SK-N-SH (cell line): ENCODE results near the gene FICD. TPM values are rescaled to one million over a fixed set of nuclear protein-coding genes. Genes with fewer than 3 reads are reported as not detected.

ENCODE experiments used
- CTCF ChIA-PET: fragments of 300-600, 350-600 bp; formaldehyde crosslinking; extraction: SDS; loops from one replicate; lab custom pipeline; 2021; lab: Yijun Ruan, JAX
- POLR2A ChIA-PET: fragments of 350-600 bp; sonication (Branson Sonifier 250); formaldehyde crosslinking; extraction: SDS; loops from one replicate; lab custom pipeline; 2020; ENCODE audit warnings: antibody characterized with exemption, inconsistent platforms; lab: Yijun Ruan, JAX
- DNase-seq: peaks from one replicate; pipeline ENCODE4 v3.0.0; 2012
- H2AFZ ChIP-seq: fragments of 200-600 bp; sonication (generic); 2 replicates; pipeline ENCODE4 v1.8.1; 2016; ENCODE audit warnings: antibody characterized with exemption, mild to moderate bottlenecking, low read depth
- H3F3A ChIP-seq: fragments of 200-600 bp; sonication (generic); replicated peaks from 2 replicates; pipeline ENCODE3; 2016; ENCODE audit warnings: antibody characterized with exemption, mild to moderate bottlenecking; ENCODE audit not compliant: insufficient read depth
- H3K27ac ChIP-seq, 2 experiments: fragments of 200-500 bp in 1 of 2; fragments of 200-600 bp in 1 of 2; sonication (Bioruptor generic) in 1 of 2; sonication (generic), shearing (Covaris generic) in 1 of 2; 2 replicates each; pipeline versions ENCODE4 v1.5.1 to v1.6.1; 2014 to 2016; ENCODE audit warnings: low read depth in 2 of 2, inconsistent platforms in 1 of 2, low read length in 1 of 2, mild to moderate bottlenecking in 1 of 2, mixed read lengths in 1 of 2
- H3K27me3 ChIP-seq: fragments of 200-600 bp; sonication (generic), shearing (Covaris generic); 2 replicates; pipeline ENCODE4 v1.6.1; 2016; ENCODE audit warnings: mixed run types; ENCODE audit not compliant: insufficient read depth
- H3K36me3 ChIP-seq, 2 experiments: fragments of 200-500 bp in 1 of 2; fragments of 200-600 bp in 1 of 2; sonication (Bioruptor generic) in 1 of 2; sonication (generic) in 1 of 2; replicated peaks in 1 of 2; 2 replicates each; pipeline versions ENCODE3 to v1.5.1; 2014 to 2016; ENCODE audit warnings: low read length in 1 of 2, mild to moderate bottlenecking in 1 of 2; ENCODE audit not compliant: insufficient read depth in 2 of 2, control insufficient read depth in 1 of 2
- H3K4me1 ChIP-seq, 2 experiments: fragments of 200-500 bp in 1 of 2; fragments of 200-600 bp in 1 of 2; sonication (Bioruptor generic) in 1 of 2; sonication (generic), shearing (Covaris generic) in 1 of 2; 2 replicates each; pipeline versions ENCODE4 v1.5.1 to v1.6.1; 2014 to 2016; ENCODE audit warnings: low read depth in 1 of 2, low read length in 1 of 2, mixed run types in 1 of 2; ENCODE audit not compliant: insufficient read depth in 2 of 2, control insufficient read depth in 1 of 2
- H3K4me2 ChIP-seq: fragments of 200-600 bp; sonication (generic), shearing (Covaris generic); 2 replicates; pipeline ENCODE4 v1.6.1; 2017; ENCODE audit warnings: mixed run types
- H3K4me3 ChIP-seq, 2 experiments: fragments of 200-500 bp in 1 of 2; fragments of 200-600 bp in 1 of 2; sonication (Bioruptor generic) in 1 of 2; sonication (generic), shearing (Covaris generic) in 1 of 2; 2 replicates each; pipeline versions ENCODE4 v1.5.1 to v1.8.1; 2014 to 2016; ENCODE audit warnings: low read depth in 2 of 2, inconsistent platforms in 1 of 2, low read length in 1 of 2, mild to moderate bottlenecking in 1 of 2, mixed read lengths in 1 of 2, moderate library complexity in 1 of 2
- H3K79me2 ChIP-seq: fragments of 200-600 bp; sonication (generic); 2 replicates; pipeline ENCODE4 v1.8.1; 2017; ENCODE audit warnings: mild to moderate bottlenecking; ENCODE audit not compliant: insufficient read depth
- H3K9ac ChIP-seq: fragments of 200-600 bp; sonication (generic); 2 replicates; pipeline ENCODE4 v1.6.1; 2017; ENCODE audit warnings: mixed run types
- H3K9me2 ChIP-seq: fragments of 200-600 bp; sonication (generic); 2 replicates; pipeline ENCODE4 v1.6.1; 2017; ENCODE audit warnings: mixed run types
- H3K9me3 ChIP-seq: fragments of 200-600 bp; sonication (generic); 2 replicates; pipeline ENCODE4 v1.6.1; 2017; ENCODE audit warnings: mixed run types, mild to moderate bottlenecking, moderate library complexity
- H4K20me1 ChIP-seq: fragments of 200-600 bp; sonication (generic); 2 replicates; pipeline ENCODE4 v1.6.1; 2017; ENCODE audit warnings: mild to moderate bottlenecking, mixed run types; ENCODE audit not compliant: insufficient read depth
- CHD2 ChIP-seq: fragments of 150-350 bp; IDR thresholded peaks from 2 replicates; pipeline ENCODE4 v1.6.1; 2018; ENCODE audit warnings: low read length; ENCODE audit not compliant: partially characterized antibody
- CTCF ChIP-seq: fragments of 200-600 bp; sonication (generic); IDR thresholded peaks from 2 replicates; pipeline ENCODE4 v1.6.1; 2017; ENCODE audit warnings: antibody characterized with exemption, mild to moderate bottlenecking, moderate library complexity
- ELF1 ChIP-seq: IDR thresholded peaks from 2 replicates; pipeline ENCODE4 v1.4.0; 2012
- EZH2phosphoT487 ChIP-seq: fragments of 200-600 bp; sonication (generic); IDR thresholded peaks from 2 replicates; pipeline ENCODE4 v1.6.1; 2017; ENCODE audit warnings: low read depth, mixed run types, mild to moderate bottlenecking, antibody characterized with exemption, moderate library complexity, borderline replicate concordance
- FOSL2 ChIP-seq: IDR thresholded peaks from 2 replicates; pipeline ENCODE4 v1.4.0; 2012; ENCODE audit warnings: low read depth, mild to moderate bottlenecking, moderate library complexity, borderline replicate concordance
- FOXJ3 ChIP-seq: sonication (generic); formaldehyde crosslinking; IDR thresholded peaks from 2 replicates; pipeline ENCODE4 v1.5.1; 2020; ENCODE audit warnings: mild to moderate bottlenecking, missing genetic modification reagents
- FOXM1 ChIP-seq: IDR thresholded peaks from 2 replicates; pipeline ENCODE4 v1.4.0; 2012; ENCODE audit warnings: low read depth, mild to moderate bottlenecking
- GABPA ChIP-seq: IDR thresholded peaks from 2 replicates; pipeline ENCODE4 v1.4.0; 2012; ENCODE audit warnings: low read depth, mild to moderate bottlenecking
- GATA2 ChIP-seq: sonication (generic); formaldehyde crosslinking; IDR thresholded peaks from 2 replicates; pipeline ENCODE4 v1.5.0; 2020; ENCODE audit warnings: mild to moderate bottlenecking, missing genetic modification reagents
- MEF2A ChIP-seq: IDR thresholded peaks from 2 replicates; pipeline ENCODE4 v1.4.0; 2012; ENCODE audit warnings: low read depth, borderline replicate concordance
- NFIC ChIP-seq: IDR thresholded peaks from 2 replicates; pipeline ENCODE4 v1.4.0; 2012; ENCODE audit warnings: borderline replicate concordance
- NRF1 ChIP-seq: IDR thresholded peaks from 2 replicates; pipeline ENCODE4 v1.6.1; 2012; ENCODE audit warnings: low read depth, mild to moderate bottlenecking, low read length
- PBX3 ChIP-seq: IDR thresholded peaks from 2 replicates; pipeline ENCODE4; 2012
- POLR2AphosphoS5 ChIP-seq: IDR thresholded peaks from 2 replicates; pipeline ENCODE4 v1.6.1; 2012; ENCODE audit warnings: low read depth, low read length
- RAD21 ChIP-seq: IDR thresholded peaks from 2 replicates; pipeline ENCODE4 v1.6.1; 2012; ENCODE audit warnings: mild to moderate bottlenecking, low read length
- RCOR1 ChIP-seq: fragments of 150-350 bp; IDR thresholded peaks from 2 replicates; pipeline ENCODE4 v1.6.1; 2017; ENCODE audit warnings: antibody characterized with exemption, low read length
- REST ChIP-seq: IDR thresholded peaks from 2 replicates; pipeline ENCODE4 v1.6.1; 2012; ENCODE audit warnings: mild to moderate bottlenecking, low read depth, low read length, moderate library complexity
- RFX5 ChIP-seq: IDR thresholded peaks from 2 replicates; pipeline ENCODE4 v1.6.1; 2012; ENCODE audit warnings: mild to moderate bottlenecking, improper control_type of control experiment, low read length
- SIN3A ChIP-seq: IDR thresholded peaks from 2 replicates; pipeline ENCODE4 v1.6.1; 2012; ENCODE audit warnings: low read depth, mild to moderate bottlenecking, low read length, moderate library complexity, borderline replicate concordance
- SMC3 ChIP-seq: IDR thresholded peaks from 2 replicates; pipeline ENCODE4 v1.6.1; 2012; ENCODE audit warnings: low read depth, low read length, improper control_type of control experiment
- TAF1 ChIP-seq: IDR thresholded peaks from 2 replicates; pipeline ENCODE4 v1.6.1; 2012; ENCODE audit warnings: low read depth, mild to moderate bottlenecking, low read length, moderate library complexity, borderline replicate concordance
- TCF12 ChIP-seq: IDR thresholded peaks from 2 replicates; pipeline ENCODE4 v1.4.0; 2012
- TEAD4 ChIP-seq: IDR thresholded peaks from 2 replicates; pipeline ENCODE4 v1.4.0; 2012; ENCODE audit warnings: mild to moderate bottlenecking, borderline replicate concordance; ENCODE audit not compliant: insufficient read depth
- WGBS: methylation state at CpG from one replicate; pipeline ENCODE4 v1.1.6; 2017; ENCODE audit warnings: low lambda C conversion rate; 5-methylcytosine and 5-hydroxymethylcytosine counted together
- polyA plus RNA-seq, 3 experiments: library from polyadenylated mRNA; depleted of rRNA; stranded (reverse); fragments of >200 nt; gene quantifications; 2 replicates each; pipeline ENCODE4 v1.2.3, GENCODE V29; 2012

FICD gene
- polyA plus RNA-seq, 1 of the 3 experiments (the other 2 are of a cell fraction) = 1.0 TPM

GRCh38 chr12:108482717-108483212 is 32.3 kb upstream of the FICD start (continued):
- no peak for TF ChIP-seq CHD2
- no peak for TF ChIP-seq TAF1
- no peak for TF ChIP-seq EZH2phosphoT487
- no peak for TF ChIP-seq FOXJ3 (CRISPR knock-in tag)
- no peak for TF ChIP-seq PBX3
- no peak for TF ChIP-seq NFIC
- no peak for TF ChIP-seq NRF1
- no peak for TF ChIP-seq GABPA

DNA sequence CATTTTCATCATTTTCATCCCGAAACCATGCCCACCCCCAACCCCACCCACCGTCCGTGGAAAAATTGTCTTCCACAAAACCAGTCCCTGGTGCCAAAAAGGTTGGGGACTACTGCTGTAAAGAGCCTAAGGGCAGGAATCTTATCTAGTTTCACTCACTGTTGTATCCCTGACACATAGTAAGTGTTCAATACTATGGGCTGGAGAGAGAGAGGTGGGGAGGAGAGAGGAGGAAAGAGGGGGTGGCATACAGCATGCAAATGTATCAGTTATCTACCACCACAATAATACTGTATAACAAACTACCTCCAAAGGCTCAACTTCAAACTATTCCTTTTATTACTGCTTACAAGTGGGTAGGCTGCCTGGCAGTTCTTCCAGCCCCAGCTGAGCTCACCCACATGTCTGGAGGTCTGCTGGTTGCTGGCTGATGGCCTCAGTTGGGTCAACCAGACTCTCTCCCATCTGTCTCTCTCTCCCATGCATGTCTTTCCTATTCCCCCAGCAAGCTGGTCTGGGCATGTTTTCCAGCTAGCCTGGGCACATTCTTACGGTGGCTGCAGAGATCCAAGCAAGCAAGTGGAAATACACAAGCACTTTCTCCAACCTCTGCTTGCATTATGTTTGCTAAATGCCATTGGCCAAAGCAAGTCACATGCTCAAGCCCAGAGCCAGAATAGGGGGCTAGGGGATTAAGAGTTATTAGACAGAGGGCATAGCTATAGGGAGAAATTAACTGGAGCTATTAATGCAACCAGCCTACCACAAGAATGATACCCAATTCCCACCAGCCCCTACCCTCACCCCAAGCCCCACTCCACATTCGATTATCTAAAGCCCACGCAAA is 31.6 kb upstream of the FICD start:
- ChIA-PET CTCF (interaction anchor here (0.9 to 1.7 kb wide), 5 partner anchors 9 to 25 kb away, joined by 3 to 6 read pairs (median 4); no protein-coding TSS in a partner anchor), POLR2A (no interaction called here)
- H3K79me2 ChIP-seq = no peaks in the 10 kb centered on the region
- H2AFZ ChIP-seq = no peak overlapping the region
- H3K4me3 ChIP-seq = no peak overlapping the region
- H3K36me3 ChIP-seq = no peaks in the 10 kb centered on the region
- H3K9me2 ChIP-seq = no peaks in the 10 kb centered on the region
- H3K4me2 ChIP-seq = no peak overlapping the region
- TF ChIP-seq SIN3A = no peak
- TF ChIP-seq EZH2phosphoT487 = no peak
- TF ChIP-seq POLR2AphosphoS5 = no peak
- no peak for TF ChIP-seq CHD2
- no peak for TF ChIP-seq PBX3
- no peak for TF ChIP-seq SMC3
- TF ChIP-seq ELF1 = no peak
- no peak for TF ChIP-seq RCOR1
- no peak for TF ChIP-seq RAD21
- TF ChIP-seq FOSL2 = no peak
- no peak for TF ChIP-seq GABPA
- TF ChIP-seq FOXM1 = no peak
- no peak for TF ChIP-seq REST
- no peak for TF ChIP-seq GATA2 (CRISPR knock-in tag)
- TF ChIP-seq NFIC = no peak
- no peak for TF ChIP-seq CTCF
- TF ChIP-seq TCF12 = no peak
- no peak for TF ChIP-seq MEF2A
- no peak for TF ChIP-seq TEAD4
- TF ChIP-seq RFX5 = no peak
- 18% methylated on average over 6 of the region's 6 CpGs for WGBS
- no peak overlapping the region for H3K9ac ChIP-seq
- H3K27ac ChIP-seq = no peak overlapping the region
- no peaks in the 10 kb centered on the region for H3F3A ChIP-seq
- no peaks in the 10 kb centered on the region for H3K9me3 ChIP-seq
- H3K27me3 ChIP-seq = no peaks in the 10 kb centered on the region
- no peak for DNase-seq
- H4K20me1 ChIP-seq = no peaks in the 10 kb centered on the region
- peaks cover 0 to 7% of the 10 kb centered on the region in 2 experiments; a peak in 1 of 4 replicates for H3K4me1 ChIP-seq
